GM13976 (cell line): ENCODE measurements around the gene ACAP2.
A peak's percentile ranks its signal among the peaks of the same experiment; 100 is the strongest.

Experiments
- DNase-seq: peaks from one replicate; pipeline ENCODE4 v3.0.0; 2012; ENCODE audit warnings: low spot score
- in situ Hi-C: fragments of 300-500 bp; cut with MboI; formaldehyde crosslinking; loops from one replicate; pipeline ENCODE4 v1.12.0; 2022; ENCODE audit warnings: low sequenced_read_pairs, mixed read lengths, inconsistent platforms; ENCODE audit not compliant: unreplicated experiment
- TF ChIP-seq, protein P1 (sequence below): IDR thresholded peaks from 2 replicates; pipeline ENCODE4 v1.5.1; 2012; ENCODE audit warnings: borderline replicate concordance, mild to moderate bottlenecking; ENCODE audit not compliant: insufficient read depth; ENCODE audit errors: extremely low read depth, missing control alignments, control extremely low read depth

The ACAP2 gene

DNA sequence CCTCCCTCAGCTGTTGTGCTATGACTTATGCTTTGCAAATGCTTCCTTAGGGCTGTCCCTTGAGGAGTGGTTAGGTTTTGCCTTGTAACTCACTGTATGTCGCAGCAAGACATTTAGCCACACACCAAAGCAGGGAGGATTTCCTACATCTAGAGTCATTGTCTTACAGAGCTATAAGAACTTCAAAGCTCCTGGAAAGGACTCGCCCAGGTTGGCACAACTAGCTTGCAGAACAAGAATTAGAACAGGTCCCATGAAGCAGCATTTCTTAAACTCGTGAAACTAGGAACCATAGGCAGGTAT, 19.4 kb upstream of the ACAP2 start:
- no peak for DNase-seq
- TF ChIP-seq, protein P1, sequence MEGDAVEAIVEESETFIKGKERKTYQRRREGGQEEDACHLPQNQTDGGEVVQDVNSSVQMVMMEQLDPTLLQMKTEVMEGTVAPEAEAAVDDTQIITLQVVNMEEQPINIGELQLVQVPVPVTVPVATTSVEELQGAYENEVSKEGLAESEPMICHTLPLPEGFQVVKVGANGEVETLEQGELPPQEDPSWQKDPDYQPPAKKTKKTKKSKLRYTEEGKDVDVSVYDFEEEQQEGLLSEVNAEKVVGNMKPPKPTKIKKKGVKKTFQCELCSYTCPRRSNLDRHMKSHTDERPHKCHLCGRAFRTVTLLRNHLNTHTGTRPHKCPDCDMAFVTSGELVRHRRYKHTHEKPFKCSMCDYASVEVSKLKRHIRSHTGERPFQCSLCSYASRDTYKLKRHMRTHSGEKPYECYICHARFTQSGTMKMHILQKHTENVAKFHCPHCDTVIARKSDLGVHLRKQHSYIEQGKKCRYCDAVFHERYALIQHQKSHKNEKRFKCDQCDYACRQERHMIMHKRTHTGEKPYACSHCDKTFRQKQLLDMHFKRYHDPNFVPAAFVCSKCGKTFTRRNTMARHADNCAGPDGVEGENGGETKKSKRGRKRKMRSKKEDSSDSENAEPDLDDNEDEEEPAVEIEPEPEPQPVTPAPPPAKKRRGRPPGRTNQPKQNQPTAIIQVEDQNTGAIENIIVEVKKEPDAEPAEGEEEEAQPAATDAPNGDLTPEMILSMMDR: no peak
- in situ Hi-C loops: no loop called here

DNA sequence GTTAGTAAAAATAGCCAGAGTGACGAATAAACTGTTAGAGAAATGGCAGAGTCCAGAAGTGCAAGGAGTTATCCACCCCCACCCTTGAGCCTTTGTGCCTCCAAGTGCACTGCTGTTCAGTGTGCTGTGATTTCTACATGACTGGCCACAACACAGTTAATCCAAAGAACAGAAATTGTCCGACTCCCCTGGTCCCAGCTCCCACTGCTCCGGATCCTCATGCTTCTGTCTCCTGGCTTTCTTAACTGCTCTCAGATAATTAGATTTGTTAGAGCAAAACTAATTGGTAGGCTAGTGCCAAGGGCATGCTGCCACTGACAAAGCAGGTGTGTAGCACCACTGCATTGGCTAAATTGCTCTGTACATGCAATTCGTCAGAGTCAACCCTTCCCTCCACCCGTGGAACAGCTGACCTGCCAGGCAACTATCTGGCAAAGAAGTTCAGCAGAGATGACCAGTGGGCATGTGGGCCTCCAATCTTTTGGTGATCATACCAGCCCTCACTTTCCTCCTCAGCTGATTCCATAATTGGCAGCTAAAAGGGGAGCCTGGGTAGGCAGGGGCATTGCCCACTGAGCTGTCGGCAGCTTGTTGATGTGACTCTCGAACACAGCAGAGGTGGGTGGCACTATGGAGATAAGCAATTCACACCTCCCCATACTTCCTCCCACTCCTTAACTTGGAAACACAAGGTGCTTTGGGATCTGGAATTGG, 18.9 kb upstream of the ACAP2 start:
- no peak for DNase-seq
- in situ Hi-C loops: no loop called here

DNA sequence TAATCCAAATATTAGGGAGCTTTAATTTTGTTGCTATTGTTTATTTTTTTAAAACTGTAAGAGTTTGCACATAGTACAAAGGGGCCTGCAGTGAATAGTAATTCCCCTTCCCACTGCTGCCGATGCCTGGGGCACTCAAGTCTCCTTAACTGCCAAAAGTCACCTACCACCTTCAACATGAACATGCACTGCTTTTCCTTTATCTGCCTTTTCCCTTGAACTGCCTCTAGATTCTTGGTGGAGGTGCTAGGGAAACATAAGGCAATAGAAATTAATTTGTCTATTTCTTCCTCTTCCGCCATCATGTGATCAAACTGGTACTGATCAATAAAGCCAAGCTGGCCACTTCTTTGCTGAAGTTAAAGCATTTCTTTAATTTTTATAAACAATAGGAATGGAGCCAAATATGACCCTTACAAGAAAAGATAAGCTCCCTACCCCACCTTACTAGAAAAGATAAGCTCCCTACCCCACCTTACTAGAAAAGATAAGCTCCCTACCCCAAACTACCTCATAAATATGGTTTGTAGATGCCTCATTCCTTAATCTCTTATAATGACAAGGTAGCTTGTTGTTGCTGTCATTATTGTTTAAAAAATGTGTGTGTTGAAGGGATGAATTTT, 17.4 kb upstream of the ACAP2 start:
- no peak for DNase-seq
- in situ Hi-C loops: no loop called here
- TF ChIP-seq, protein P1: no peak

More for the DNA sequence above, 18.9 kb upstream of the ACAP2 start:
- TF ChIP-seq, protein P1: no peak

DNA sequence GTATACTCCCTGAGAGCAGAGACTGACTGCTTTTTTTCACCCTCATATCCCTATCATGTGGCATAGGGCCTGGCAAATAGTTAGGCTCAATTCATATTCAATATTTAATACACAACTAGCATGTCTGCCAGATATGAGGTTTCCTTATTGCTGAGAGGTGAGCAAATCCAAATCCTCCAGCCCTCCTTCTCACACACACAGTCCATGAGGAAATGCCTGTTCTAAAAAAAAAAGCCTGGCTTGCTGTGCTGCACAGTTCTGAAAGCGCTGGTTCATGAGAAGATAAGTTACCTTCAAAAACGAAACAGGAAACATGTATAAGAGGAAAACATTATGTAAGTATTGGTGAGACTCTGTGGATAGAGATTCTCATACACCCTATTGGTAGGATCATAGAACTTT, 15.5 kb upstream of the ACAP2 start:
- TF ChIP-seq, protein P1: no peak
- in situ Hi-C loops: no loop called here
- peak; percentile 63 for DNase-seq

DNA sequence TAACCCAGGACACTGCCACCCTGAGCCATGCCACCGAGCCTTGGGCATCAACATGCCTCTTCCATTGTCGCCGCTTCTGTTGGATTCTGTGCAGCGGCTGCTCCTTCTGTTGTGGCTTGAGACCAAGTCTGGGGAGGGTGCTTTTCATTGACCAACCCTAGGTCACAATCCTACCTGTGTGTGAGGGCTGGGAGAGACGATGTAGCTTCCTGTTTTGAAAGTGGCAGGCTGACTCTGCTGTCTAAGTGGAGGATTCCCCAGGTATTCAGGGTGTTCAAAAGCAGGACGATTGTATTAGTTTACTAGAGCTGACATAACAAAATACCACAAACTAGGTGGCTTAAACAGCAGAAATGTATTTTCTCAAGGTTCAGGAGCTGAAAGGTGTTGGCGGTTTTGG, 13.0 kb upstream of the ACAP2 start:
- TF ChIP-seq, protein P1: no peak
- in situ Hi-C loops: no loop called here
- DNase-seq: no peak

DNA sequence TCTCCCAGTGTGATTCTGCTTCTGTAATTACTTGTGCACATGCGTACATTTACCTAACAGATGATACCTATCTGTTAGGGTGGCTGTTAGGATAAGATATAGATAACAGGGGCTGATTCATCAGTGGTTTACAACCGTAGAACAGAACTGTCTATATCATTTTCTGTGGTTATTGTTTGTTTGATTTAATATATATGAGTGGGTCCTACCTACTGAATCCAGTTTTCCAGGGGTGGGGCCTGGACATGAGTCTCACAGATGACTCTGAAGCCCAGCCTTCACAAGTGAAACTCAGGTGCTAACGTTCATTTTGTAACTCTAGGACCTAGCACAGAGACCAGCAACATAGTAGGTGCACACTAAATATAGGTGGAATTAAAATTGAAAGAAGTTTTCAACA, 10.4 kb upstream of the ACAP2 start:
- no peak for DNase-seq
- in situ Hi-C loops: no loop called here
- TF ChIP-seq, protein P1: no peak

DNA sequence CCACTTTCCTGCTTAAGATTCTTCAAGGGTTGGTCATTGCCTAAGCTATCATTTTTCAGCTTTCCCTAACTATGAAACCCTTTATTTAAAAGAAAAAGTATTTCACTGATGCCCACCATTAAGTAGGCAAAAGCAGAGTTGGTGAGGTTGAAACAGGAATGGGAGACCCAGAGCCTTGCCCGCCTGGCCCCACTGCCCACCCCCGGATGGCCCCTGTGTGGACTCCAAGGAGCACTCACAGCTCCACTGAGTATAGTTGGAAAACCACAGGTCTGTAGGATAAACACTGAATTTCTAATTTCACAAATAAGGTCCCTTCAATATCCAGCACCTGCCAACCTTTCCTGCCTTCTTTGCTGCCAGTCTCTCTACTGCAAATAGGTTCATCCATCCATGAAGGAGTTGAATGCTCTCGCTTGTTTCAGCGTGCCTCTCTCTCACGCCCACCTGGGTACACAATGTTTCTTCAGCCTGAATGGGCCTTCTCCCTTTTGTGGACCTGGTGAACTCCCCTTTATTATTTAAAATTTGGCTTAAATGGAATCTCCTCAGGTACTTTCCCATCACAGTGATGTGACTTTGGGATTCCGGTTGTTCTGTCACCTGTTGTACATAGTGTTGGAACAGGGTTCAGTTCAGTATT, 8.7 kb upstream of the ACAP2 start:
- DNase-seq: no peak
- in situ Hi-C loops: no loop called here
- TF ChIP-seq, protein P1: no peak
